NT2/D1 (cell line): ENCODE results near the gene ERBB2.

Experiments
- YY1 ChIP-seq: IDR thresholded peaks from 2 replicates; pipeline ENCODE4 v1.6.1; 2011; ENCODE audit not compliant: insufficient read length, insufficient read depth
- ZNF274 ChIP-seq: IDR thresholded peaks from 2 replicates; pipeline ENCODE4 v1.6.1; 2011; ENCODE audit warnings: mild to moderate bottlenecking, low read depth, low read length

DNA sequence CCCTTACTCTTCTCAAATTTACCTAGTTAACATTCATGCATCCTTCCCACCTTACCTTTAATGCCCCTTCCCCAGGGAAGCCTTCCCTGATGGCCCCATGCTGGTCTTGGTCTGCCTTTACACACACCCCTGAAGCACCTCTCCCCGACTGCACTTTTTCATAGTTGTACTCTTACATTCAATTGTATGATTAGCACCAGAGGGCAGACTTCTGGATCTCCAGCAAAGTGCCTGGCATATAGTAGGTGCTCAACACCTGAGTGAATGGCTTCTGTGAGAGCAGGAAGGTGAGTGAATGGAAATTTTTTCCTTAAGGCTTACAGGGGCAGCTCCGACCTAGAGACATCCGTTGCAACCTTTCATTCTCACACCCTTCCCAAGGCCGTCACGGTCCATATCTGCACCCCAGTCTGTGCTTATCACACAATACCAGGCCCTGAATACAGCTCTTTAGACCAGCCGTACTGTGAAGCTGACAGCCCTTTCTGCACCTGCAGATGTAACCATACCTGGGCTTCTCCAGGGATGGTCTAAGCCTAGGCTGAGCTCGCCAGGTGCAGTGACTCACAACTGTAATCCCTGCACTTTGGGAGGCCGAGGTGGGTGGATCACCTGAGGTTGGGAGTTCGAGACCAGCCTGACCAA, 16.4 kb upstream of the ERBB2 start:
- TF ChIP-seq YY1 (no peak), ZNF274 (no peak)
